SH-SY5Y (cell line): ENCODE data around the gene MCAT.

ENCODE experiments used
- GATA2 ChIP-seq: IDR thresholded peaks from 2 replicates; pipeline ENCODE4 v1.6.1; 2011; ENCODE audit warnings: mild to moderate bottlenecking, low read depth, low read length
- GATA3 ChIP-seq: IDR thresholded peaks from 2 replicates; pipeline ENCODE4 v1.6.1; 2011; ENCODE audit warnings: low read depth, mild to moderate bottlenecking, low read length, moderate library complexity

MCAT gene

GRCh38 chr22:43166132-43166930 lies 23.1 kb upstream of the MCAT start:
- TF ChIP-seq GATA3 (no peak), GATA2 (no peak)

GRCh38 chr22:43164636-43165035 lies 21.4 kb upstream of the MCAT start:
- TF ChIP-seq GATA2 (no peak), GATA3 (no peak)

- TF ChIP-seq GATA2 (no peak), GATA3 (no peak)
Measured at GRCh38 chr22:43163241-43163795, 20.1 kb upstream of the MCAT start.

GRCh38 chr22:43162412-43163150 lies 19.4 kb upstream of the MCAT start:
- no peak for TF ChIP-seq GATA2
- no peak for TF ChIP-seq GATA3

- TF ChIP-seq GATA2 (no peak), GATA3 (no peak)
Measured at GRCh38 chr22:43160497-43161126, 17.4 kb upstream of the MCAT start.

GRCh38 chr22:43159484-43160178 lies 16.4 kb upstream of the MCAT start:
- TF ChIP-seq GATA2 (no peak), GATA3 (no peak)

- TF ChIP-seq GATA3 (no peak), GATA2 (no peak)
Measured at GRCh38 chr22:43158778-43159483, 15.7 kb upstream of the MCAT start.

- no peak for TF ChIP-seq GATA3
- no peak for TF ChIP-seq GATA2
Measured at GRCh38 chr22:43157874-43158546, 14.8 kb upstream of the MCAT start.

- TF ChIP-seq GATA2 = no peak
Measured at GRCh38 chr22:43156413-43156812, 13.2 kb upstream of the MCAT start.

GRCh38 chr22:43155789-43156188 lies 12.6 kb upstream of the MCAT start:
- TF ChIP-seq GATA2 (no peak), GATA3 (no peak)

GRCh38 chr22:43154887-43155536 lies 11.8 kb upstream of the MCAT start:
- TF ChIP-seq GATA3 (no peak), GATA2 (no peak)

GRCh38 chr22:43153899-43154298 lies 10.7 kb upstream of the MCAT start:
- TF ChIP-seq GATA3 (no peak), GATA2 (no peak)
